OCI-LY7 (cell line): ENCODE data around the gene MADD. TPM values are rescaled to one million over a fixed set of nuclear protein-coding genes. Genes with fewer than 3 reads are reported as not detected.

Experiments
- BruUV-seq: library from RNA; stranded (reverse); fragments of 400-500 nt; replicated peaks from 2 replicates; lab custom pipeline; 2021; lab: Mats Ljungman, UMichigan
- CTCF ChIA-PET: fragments of 300-600 bp; sonication (Branson Sonifier 250); formaldehyde crosslinking; loops from one replicate; lab custom pipeline; 2022; ENCODE audit warnings: antibody characterized with exemption; ENCODE audit not compliant: unreplicated experiment; lab: Charles Lee
- POLR2A ChIA-PET: fragments of 300-600 bp; sonication (Branson Sonifier 250); formaldehyde crosslinking; loops from one replicate; lab custom pipeline; 2022; ENCODE audit warnings: antibody characterized with exemption; lab: Charles Lee
- DNase-seq: peaks from one replicate; pipeline ENCODE4 v3.0.0-alpha.2; 2015; ENCODE audit warnings: low spot score
- H2AFZ ChIP-seq: fragments of 200-600 bp; sonication (generic), shearing (Covaris generic); 2 replicates; pipeline ENCODE4 v1.6.1; 2014; ENCODE audit warnings: mild to moderate bottlenecking, antibody characterized with exemption, low read length, moderate library complexity
- H3K27ac ChIP-seq: fragments of 200-600 bp; sonication (generic); 2 replicates; pipeline ENCODE4 v1.5.1; 2014; ENCODE audit warnings: mixed run types, low read depth, mild to moderate bottlenecking, moderate library complexity, low read length, inconsistent platforms; ENCODE audit not compliant: poor library complexity, severe bottlenecking
- H3K36me3 ChIP-seq: fragments of 200-600 bp; sonication (generic); 2 replicates; pipeline ENCODE4 v1.6.1; 2014; ENCODE audit warnings: mild to moderate bottlenecking, antibody characterized with exemption, low read length, moderate library complexity, mixed read lengths; ENCODE audit not compliant: insufficient read depth
- H3K4me1 ChIP-seq: fragments of 200-600 bp; sonication (generic); 2 replicates; pipeline ENCODE4 v1.5.1; 2014; ENCODE audit warnings: mild to moderate bottlenecking, low read length; ENCODE audit not compliant: insufficient read depth, poor library complexity, severe bottlenecking
- H3K4me2 ChIP-seq: fragments of 200-600 bp; sonication (generic); 2 replicates; pipeline ENCODE4 v1.6.1; 2014; ENCODE audit warnings: mild to moderate bottlenecking, low read length
- H3K4me3 ChIP-seq: fragments of 200-600 bp; sonication (generic); 2 replicates; pipeline ENCODE4 v1.5.1; 2014; ENCODE audit warnings: mild to moderate bottlenecking, low read depth, low read length; ENCODE audit not compliant: poor library complexity, severe bottlenecking
- H3K79me2 ChIP-seq: fragments of 200-600 bp; sonication (generic); 2 replicates; pipeline ENCODE4 v1.6.1; 2016; ENCODE audit warnings: low read depth, mild to moderate bottlenecking, low read length, moderate library complexity, mixed read lengths; ENCODE audit not compliant: insufficient read depth
- H3K9me2 ChIP-seq: fragments of 200-600 bp; sonication (generic); 2 replicates; pipeline ENCODE4 v1.6.1; 2016; ENCODE audit warnings: mild to moderate bottlenecking, low read length, mixed read lengths; ENCODE audit not compliant: insufficient read depth
- H3K9me3 ChIP-seq: fragments of 200-600 bp; sonication (generic); 2 replicates; pipeline ENCODE4 v1.6.1; 2014; ENCODE audit warnings: mild to moderate bottlenecking, mixed run types, low read length, mixed read lengths
- H4K20me1 ChIP-seq: fragments of 200-600 bp; sonication (generic); 2 replicates; pipeline ENCODE4 v1.6.1; 2014; ENCODE audit warnings: mild to moderate bottlenecking, antibody characterized with exemption, low read length, moderate library complexity, mixed read lengths; ENCODE audit not compliant: insufficient read depth
- EZH2phosphoT487 ChIP-seq: fragments of 200-600 bp; sonication (generic); IDR thresholded peaks from 2 replicates; pipeline ENCODE4 v1.6.1; 2018; ENCODE audit warnings: low read depth, borderline replicate concordance, mild to moderate bottlenecking, mixed run types, antibody characterized with exemption, low read length, moderate library complexity, mixed read lengths
- intact Hi-C: fragments of 100-400 bp; cut with micrococcal nuclease; formaldehyde crosslinking; loops from one replicate; pipeline ENCODE4 v1.10.0; 2022; ENCODE audit not compliant: unreplicated experiment
- total RNA-seq, 2 experiments: library from RNA; depleted of rRNA in 1 of 2; stranded (reverse); fragments of >200 nt in 1 of 2; shearing (Covaris generic) in 1 of 2; gene quantifications; 2 replicates each; pipeline ENCODE4 v1.2.3, GENCODE V29; 2014 to 2022
- TF ChIP-seq, protein P1 (sequence below): fragments of 200-600 bp; sonication (generic); conservative IDR thresholded peaks from 2 replicates; pipeline ENCODE4 v1.5.1; 2014; ENCODE audit warnings: mild to moderate bottlenecking, antibody characterized with exemption, low read length, moderate library complexity, mixed read lengths

The MADD gene
- total RNA-seq, 2 experiments from 2014 or later = 32.1 to 47.8 TPM

DNA sequence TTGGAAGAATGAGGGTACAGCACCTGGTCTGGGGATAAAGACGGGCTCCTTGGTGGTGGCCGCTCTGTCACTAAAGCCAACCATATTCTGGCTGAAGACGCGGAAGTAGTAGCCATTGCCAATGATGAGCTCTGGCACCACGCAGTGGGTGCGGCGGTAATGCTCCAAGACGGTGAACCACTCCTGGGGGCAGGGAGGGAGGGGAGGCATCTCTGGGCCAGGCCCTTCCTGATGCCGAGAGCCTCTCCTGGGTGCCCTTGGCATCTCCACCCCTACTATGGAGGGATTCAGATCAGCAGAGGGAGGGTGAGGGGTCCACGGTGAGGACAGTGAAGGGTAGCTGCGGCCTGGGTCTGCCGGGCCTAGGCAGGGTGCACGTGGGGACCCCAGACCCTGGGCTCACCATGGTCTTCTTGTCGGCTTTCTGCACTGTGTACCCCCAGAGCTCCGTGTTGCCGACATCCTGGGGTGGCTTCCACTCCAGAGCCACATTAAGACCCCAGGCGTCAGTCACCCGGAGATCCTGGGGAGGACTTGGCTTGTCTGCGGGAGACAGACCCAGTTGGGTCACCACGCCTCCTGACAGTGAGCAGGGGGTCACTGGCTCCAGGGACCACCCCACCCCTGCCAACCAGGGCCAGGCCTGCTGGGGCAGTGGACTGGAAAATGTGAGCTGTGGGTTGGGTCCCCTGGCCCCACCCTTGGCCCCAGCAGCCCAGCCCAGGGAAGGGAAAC, 63.0 kb downstream of the MADD start:
- H3K4me1 ChIP-seq = no peaks in the 10 kb centered on the region
- no peak overlapping the region for H3K4me2 ChIP-seq
- H3K36me3 ChIP-seq = peaks cover 24% of the 10 kb centered on the region; the same call in 1 of the 2 replicates
- no peak for TF ChIP-seq EZH2phosphoT487
- TF ChIP-seq, protein P1, sequence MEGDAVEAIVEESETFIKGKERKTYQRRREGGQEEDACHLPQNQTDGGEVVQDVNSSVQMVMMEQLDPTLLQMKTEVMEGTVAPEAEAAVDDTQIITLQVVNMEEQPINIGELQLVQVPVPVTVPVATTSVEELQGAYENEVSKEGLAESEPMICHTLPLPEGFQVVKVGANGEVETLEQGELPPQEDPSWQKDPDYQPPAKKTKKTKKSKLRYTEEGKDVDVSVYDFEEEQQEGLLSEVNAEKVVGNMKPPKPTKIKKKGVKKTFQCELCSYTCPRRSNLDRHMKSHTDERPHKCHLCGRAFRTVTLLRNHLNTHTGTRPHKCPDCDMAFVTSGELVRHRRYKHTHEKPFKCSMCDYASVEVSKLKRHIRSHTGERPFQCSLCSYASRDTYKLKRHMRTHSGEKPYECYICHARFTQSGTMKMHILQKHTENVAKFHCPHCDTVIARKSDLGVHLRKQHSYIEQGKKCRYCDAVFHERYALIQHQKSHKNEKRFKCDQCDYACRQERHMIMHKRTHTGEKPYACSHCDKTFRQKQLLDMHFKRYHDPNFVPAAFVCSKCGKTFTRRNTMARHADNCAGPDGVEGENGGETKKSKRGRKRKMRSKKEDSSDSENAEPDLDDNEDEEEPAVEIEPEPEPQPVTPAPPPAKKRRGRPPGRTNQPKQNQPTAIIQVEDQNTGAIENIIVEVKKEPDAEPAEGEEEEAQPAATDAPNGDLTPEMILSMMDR = no peak
- ChIA-PET CTCF (interaction anchor here (0.5 kb wide), 1 partner anchor 583 kb away, joined by 3 read pairs; no protein-coding TSS in a partner anchor), POLR2A (interaction anchor here (0.9 kb wide), 1 partner anchor 12 kb away, joined by 3 read pairs; no protein-coding TSS in a partner anchor)
- no peaks in the 10 kb centered on the region for H4K20me1 ChIP-seq
- DNase-seq = no peak
- no peak overlapping the region for H3K4me3 ChIP-seq
- no peaks in the 10 kb centered on the region for H3K9me2 ChIP-seq
- H3K79me2 ChIP-seq = no peaks in the 10 kb centered on the region
- H2AFZ ChIP-seq = no peak overlapping the region
- intact Hi-C loops = no loop called here
- no TSS peak for BruUV-seq
- H3K27ac ChIP-seq = no peak overlapping the region
- no peaks in the 10 kb centered on the region for H3K9me3 ChIP-seq

DNA sequence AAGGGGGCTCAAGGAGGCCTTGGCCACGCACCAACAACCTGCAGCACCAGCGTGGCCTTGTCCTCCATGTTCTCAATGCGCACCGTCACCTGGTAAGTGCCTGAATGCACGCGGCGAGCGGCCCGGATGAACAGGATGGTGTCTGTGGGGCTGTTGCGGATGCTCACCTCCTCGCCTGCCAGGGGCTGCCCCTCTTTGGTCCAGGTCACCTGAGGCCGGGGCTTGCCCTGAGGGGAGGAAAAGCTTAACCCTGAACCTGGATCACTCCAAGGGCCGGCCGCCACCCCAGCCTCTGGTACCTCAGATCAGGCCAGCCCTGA, 63.6 kb downstream of the MADD start:
- CTCF ChIA-PET = interaction anchor here (0.5 kb wide), 1 partner anchor 583 kb away, joined by 3 read pairs; no protein-coding TSS in a partner anchor

More for the DNA sequence above, 63.6 kb downstream of the MADD start:
- no peaks in the 10 kb centered on the region for H3K9me3 ChIP-seq
- BruUV-seq = no TSS peak
- no peak for DNase-seq
- no peaks in the 10 kb centered on the region for H4K20me1 ChIP-seq
- H2AFZ ChIP-seq = no peak overlapping the region
- no peaks in the 10 kb centered on the region for H3K9me2 ChIP-seq
- TF ChIP-seq EZH2phosphoT487 = no peak
- TF ChIP-seq, protein P1 = no peak
- POLR2A ChIA-PET = interaction anchor here (0.6 to 0.9 kb wide), 2 partner anchors 12 to 151 kb away, joined by 3 to 4 read pairs; no protein-coding TSS in a partner anchor
- no peaks in the 10 kb centered on the region for H3K4me1 ChIP-seq
- no peak overlapping the region for H3K4me2 ChIP-seq
- intact Hi-C loops = no loop called here
- no peaks in the 10 kb centered on the region for H3K79me2 ChIP-seq
- no peak overlapping the region for H3K27ac ChIP-seq
- peaks cover 22% of the 10 kb centered on the region; the same call in 1 of the 2 replicates for H3K36me3 ChIP-seq
- no peak overlapping the region for H3K4me3 ChIP-seq
